ENCODE measurements around the gene IGSF23.

DNA sequence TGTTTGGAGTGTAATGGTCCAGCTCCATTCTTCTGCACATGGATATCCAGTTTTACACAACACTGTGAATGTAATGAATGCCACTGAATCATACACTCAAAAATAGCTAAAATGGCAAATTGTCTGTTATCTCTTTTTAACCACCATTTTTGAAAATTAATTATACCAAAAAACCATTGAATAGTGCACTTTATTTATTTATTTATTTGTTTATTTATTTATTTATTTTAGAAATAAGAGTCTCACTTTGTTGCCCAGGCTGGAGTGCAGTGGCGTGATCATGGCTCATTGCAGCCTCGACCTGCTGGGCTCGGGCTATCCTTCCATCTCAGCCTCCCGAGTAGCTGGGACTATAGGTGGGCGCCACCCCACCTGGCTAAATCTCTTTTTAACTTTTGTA, 50.6 kb downstream of the IGSF23 start:
- TF ChIP-seq POLR2AphosphoS5 (IDR thresholded peaks at IDR 0.05; ENCODE audit: low read depth, low read length) = no peak
- no peak for TF ChIP-seq TAF1 (IDR thresholded peaks at IDR 0.05; ENCODE audit: borderline replicate concordance, low read depth, low read length)
- no peak for TF ChIP-seq POLR2A (IDR thresholded peaks at IDR 0.05; ENCODE audit: low read depth, low read length)
